ENCODE measurements around the gene EIF2A.
"Not testable (repeated sequence)": the region's sequence is repeated elsewhere in the genome, so short reads cannot be mapped to it uniquely, and the experiment has no call there.

Gene EIF2A

GRCh38 chr3:150546226-150547044 lies at the start of gene EIF2A, which contains the start of gene SERP1:
Gene EIF2A (plus strand): TSS chr3:150546787. CDS start chr3:150546803, 16 bp downstream.
Gene SERP1 (minus strand): TSS chr3:150546496. CDS start chr3:150546135, 361 bp downstream.
- peak; percentile 94 for DNase-seq (ENCODE audit: low spot score)

DNA sequence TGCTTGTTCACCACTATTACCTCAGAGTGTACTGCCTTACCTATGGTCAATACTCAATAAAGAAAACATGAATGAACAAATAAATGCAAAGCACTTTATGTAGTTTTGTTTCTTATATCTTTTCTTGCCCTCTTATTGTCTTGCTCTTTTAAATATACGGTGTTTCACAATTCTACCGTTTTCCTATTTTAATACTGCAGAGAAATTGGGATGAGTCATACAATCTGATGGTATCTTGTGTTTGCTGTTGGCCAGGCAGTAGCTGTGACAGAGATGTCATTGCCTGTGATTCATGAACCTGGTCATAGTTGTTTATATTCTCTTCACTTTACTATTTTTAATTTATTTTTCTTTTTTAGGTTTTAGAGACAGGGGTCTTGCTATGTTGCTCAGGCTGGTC lies 48.6 kb upstream of the EIF2A start:
- DNase-seq (ENCODE audit: low spot score): no peak

- not testable (repeated sequence) for DNase-seq (ENCODE audit: low spot score)
These were observed 45.6 kb upstream of the EIF2A start for GRCh38 chr3:150500960-150501359.

- no peak for DNase-seq (ENCODE audit: low spot score)
These were observed 43.0 kb upstream of the EIF2A start for GRCh38 chr3:150503402-150504099.

GRCh38 chr3:150504483-150504882 lies 42.1 kb upstream of the EIF2A start:
- no peak for DNase-seq (ENCODE audit: low spot score)

- no peak for DNase-seq (ENCODE audit: low spot score)
These were observed 38.2 kb upstream of the EIF2A start for GRCh38 chr3:150508401-150508800.

GRCh38 chr3:150509780-150510179 lies 36.8 kb upstream of the EIF2A start:
- no peak for DNase-seq (ENCODE audit: low spot score)

GRCh38 chr3:150511122-150511821 lies 35.3 kb upstream of the EIF2A start:
- DNase-seq (ENCODE audit: low spot score): no peak

DNA sequence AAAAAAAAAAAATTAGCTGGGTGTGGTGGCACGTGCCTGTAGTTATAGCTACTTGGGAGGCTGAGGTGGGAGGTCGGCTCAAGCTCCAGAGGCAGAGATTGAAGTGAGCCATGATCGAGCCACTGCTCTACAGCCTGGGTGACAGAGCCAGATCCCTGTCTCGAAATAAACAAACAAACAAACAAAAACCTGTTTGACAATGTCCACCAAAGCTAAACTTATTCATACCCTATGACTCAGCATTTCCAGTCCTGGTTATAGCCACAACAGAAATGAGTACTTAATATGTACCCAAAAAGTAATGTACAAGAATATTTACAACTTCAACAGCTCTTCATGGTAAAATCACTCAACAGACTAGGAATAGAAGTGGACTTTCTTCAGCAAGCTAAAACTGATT lies 31.4 kb upstream of the EIF2A start:
- DNase-seq (ENCODE audit: low spot score): no peak

DNA sequence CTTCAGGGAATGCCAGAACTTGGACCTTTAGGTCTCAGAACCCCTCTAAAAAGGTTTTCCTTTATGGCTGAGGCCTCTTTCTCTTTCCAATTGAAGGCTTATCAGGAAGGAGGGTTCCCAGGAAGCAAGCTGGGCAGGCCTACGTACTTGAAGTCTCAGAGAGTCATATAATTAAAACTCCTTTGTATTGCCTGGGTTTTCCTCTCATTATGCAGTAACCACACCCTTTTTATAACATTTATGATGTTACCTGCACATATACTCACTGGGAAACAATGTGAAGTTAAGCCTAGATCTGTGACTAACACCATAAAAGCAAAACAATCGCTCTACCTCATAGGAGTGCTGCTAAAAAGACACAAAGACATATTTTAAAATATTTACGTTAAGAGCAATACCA lies 27.6 kb upstream of the EIF2A start:
- DNase-seq (ENCODE audit: low spot score): no peak

GRCh38 chr3:150520408-150520807 lies 26.2 kb upstream of the EIF2A start:
- no peak for DNase-seq (ENCODE audit: low spot score)

DNA sequence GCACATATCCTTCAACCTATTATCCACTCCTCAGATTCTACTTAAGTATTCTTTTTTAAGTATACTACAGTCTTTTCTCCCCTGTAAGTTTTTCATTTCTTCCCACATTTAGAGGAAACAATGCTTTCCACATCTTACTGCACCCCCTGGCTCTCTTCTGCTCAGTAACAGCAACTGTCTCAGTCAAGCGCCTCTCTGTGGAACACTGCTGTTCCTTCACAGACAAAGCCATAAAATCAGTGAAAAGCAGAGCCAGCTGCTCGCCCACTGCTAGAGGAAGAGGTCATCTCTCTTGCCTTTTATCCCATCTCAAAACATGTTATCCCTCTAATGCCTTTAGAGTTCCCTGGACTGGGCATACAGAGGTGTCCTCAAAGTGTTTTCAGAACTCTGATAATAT lies 25.1 kb upstream of the EIF2A start:
- no peak for DNase-seq (ENCODE audit: low spot score)

DNA sequence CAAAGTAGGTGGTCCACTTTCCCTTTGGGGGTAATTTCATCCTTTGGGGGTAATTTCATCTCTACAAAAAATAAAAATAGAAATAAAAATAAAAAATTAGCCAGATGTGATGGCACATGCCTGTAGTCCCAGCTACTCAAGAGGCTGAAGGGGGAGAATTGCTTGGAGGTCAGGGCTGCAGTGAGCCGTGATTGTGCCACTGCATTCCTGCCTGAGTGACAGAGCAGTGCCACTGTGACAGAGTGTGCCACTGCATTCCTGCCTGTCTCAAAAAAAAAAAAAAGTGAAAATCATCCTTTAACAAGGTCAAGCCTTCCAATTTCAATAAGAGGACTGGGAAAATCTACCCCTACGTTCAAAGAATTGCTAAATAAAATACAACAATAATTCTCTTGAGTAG lies 23.0 kb upstream of the EIF2A start:
- no peak for DNase-seq (ENCODE audit: low spot score)

- no peak for DNase-seq (ENCODE audit: low spot score)
These were observed 18.9 kb upstream of the EIF2A start for GRCh38 chr3:150527464-150528255.

- no peak for DNase-seq (ENCODE audit: low spot score)
These were observed 18.2 kb upstream of the EIF2A start for GRCh38 chr3:150528354-150528797.

DNA sequence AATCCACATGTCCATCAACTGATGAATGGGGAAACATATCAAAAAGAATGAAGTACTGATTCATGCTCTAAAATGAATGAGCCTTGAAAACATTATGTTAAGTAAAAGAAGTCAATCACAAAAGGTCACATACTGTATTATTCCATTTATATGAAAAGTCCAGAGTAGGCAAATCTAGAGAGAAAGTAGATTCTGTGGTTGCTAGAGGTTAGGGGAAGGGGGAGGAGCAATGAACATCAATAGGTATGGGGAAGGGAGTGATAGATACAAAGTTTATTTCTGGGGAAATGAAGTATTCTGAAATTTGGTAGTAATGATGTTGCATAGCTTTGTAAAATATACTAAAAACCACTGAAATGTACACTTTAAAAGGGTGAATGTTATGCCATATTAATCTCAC lies 14.8 kb upstream of the EIF2A start:
- no peak for DNase-seq (ENCODE audit: low spot score)

DNA sequence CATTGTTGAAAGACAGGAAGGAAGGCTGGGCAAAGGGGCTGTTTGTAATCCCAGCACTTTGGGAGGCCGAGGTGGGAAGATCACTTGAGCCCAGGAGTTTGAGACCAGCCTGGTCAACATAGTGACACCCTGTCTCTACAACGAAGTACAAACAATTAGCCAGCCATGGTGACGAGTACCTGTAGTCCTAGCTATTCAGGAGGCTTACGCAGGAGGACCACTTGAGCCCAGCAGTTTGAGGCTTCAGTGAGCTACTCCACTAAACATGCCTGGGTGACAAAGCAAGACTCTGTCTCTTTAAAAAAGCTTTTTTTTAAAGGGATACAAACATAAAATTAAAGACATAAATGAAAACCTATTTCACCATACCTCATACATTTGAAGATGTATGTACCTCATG lies 11.4 kb upstream of the EIF2A start:
- DNase-seq (ENCODE audit: low spot score): no peak

GRCh38 chr3:150538324-150539208 lies 8.0 kb upstream of the EIF2A start:
- DNase-seq (ENCODE audit: low spot score): no peak

- no peak for DNase-seq (ENCODE audit: low spot score)
These were observed 6.3 kb upstream of the EIF2A start for GRCh38 chr3:150540297-150540696.

DNA sequence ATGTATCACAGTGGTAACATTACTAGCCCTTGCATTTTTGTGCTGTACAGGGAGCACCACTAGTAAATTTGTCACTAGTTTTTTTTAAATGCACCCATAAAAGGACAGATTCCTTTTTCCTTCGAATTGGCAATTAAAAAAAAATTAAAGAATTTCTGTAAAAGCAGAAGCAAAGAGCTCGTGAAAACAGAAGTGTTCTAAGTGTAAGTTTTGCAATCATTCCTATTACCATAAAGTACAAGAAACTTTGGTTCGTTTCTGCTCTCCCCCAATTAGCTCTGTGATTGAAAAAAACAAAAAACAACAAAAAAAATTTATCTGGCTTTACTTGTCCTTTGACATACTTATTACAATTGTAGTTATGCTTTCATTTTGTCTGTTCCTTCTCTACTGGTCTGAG lies 5.6 kb upstream of the EIF2A start:
- DNase-seq (ENCODE audit: low spot score): no peak

DNA sequence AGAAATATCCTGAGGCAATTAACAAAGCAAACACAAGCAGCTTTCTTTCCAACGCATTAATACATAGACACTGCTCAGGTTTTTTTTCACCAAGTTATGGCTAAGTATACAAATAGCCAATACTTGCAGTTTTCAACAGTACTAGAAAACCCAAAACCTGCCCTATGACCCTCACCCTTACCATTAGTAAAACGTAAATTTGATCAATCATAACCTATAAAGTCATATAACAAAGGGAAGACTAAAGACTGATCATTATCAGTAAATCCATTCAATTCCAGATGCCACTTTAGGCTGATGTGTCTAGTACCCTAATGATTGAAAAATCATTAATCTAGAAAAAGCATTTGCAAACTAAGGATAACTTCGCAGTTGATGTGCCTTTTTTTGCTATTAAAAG lies 3.5 kb upstream of the EIF2A start:
- DNase-seq (ENCODE audit: low spot score): no peak
